ENCODE measurements around the gene CLN6.

The CLN6 gene

DNA sequence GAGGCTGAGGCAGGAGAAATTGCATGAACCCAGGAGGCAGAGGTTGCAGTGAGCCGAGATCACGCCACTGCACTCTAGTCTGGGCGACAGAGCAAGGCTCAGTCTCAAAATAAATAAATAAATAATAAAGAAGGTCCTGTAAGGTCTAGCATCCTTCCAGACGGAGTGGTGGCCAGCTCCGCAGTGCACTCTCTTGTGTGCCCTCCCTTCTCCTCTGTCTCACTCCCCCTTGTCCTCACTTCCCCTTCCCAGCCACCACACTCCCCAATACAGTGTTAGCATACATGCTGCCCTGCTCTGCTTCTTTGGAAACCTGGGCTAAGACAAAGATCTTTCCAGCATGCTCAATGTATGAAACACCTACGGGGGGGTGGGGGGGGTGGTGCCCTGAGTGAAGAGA is 3.4 kb upstream of the CLN6 start:
- TF ChIP-seq, protein P1, sequence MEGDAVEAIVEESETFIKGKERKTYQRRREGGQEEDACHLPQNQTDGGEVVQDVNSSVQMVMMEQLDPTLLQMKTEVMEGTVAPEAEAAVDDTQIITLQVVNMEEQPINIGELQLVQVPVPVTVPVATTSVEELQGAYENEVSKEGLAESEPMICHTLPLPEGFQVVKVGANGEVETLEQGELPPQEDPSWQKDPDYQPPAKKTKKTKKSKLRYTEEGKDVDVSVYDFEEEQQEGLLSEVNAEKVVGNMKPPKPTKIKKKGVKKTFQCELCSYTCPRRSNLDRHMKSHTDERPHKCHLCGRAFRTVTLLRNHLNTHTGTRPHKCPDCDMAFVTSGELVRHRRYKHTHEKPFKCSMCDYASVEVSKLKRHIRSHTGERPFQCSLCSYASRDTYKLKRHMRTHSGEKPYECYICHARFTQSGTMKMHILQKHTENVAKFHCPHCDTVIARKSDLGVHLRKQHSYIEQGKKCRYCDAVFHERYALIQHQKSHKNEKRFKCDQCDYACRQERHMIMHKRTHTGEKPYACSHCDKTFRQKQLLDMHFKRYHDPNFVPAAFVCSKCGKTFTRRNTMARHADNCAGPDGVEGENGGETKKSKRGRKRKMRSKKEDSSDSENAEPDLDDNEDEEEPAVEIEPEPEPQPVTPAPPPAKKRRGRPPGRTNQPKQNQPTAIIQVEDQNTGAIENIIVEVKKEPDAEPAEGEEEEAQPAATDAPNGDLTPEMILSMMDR (conservative IDR thresholded peaks at IDR 0.05; ENCODE audit: low read length), result no peak
- no peak for TF ChIP-seq EZH2phosphoT487 (IDR thresholded peaks at IDR 0.05; ENCODE audit: borderline replicate concordance)
- H3K4me2 ChIP-seq (ENCODE audit: low read depth, low read length, poor library complexity, severe bottlenecking), result no peak overlapping the region

GRCh38 chr15:68232449-68232848 is 2.9 kb upstream of the CLN6 start:
- Histone ChIP-seq H3K9me2 (replicated peaks; ENCODE audit: low read depth, low read length) (no peaks in the 10 kb centered on the region), H3K4me1 (ENCODE audit: insufficient read depth, low read length, poor library complexity, severe bottlenecking) (peaks cover 11% of the 10 kb centered on the region), H3K9me3 (ENCODE audit: insufficient read depth, low read depth, low read length) (no peaks in the 10 kb centered on the region), H3K27me3 (ENCODE audit: insufficient read depth, low read length, poor library complexity, severe bottlenecking) (no peaks in the 10 kb centered on the region), H3K9ac (ENCODE audit: low read depth, low read length, poor library complexity, severe bottlenecking) (no peak overlapping the region), H3K4me3 (ENCODE audit: low read length, poor library complexity, severe bottlenecking) (no peak overlapping the region), H3K4me2 (ENCODE audit: low read depth, low read length, poor library complexity, severe bottlenecking) (no peak overlapping the region), H4K20me1 (ENCODE audit: insufficient read depth, low read length, poor library complexity, severe bottlenecking) (peaks cover 12% of the 10 kb centered on the region), H3K79me2 (ENCODE audit: insufficient read depth, low read length) (peaks cover 19% of the 10 kb centered on the region), H3K36me3 (ENCODE audit: insufficient read depth, low read length) (no peaks in the 10 kb centered on the region), H3F3A (ENCODE audit: low read depth) (no peaks in the 10 kb centered on the region), H2AFZ (ENCODE audit: low read length) (no peak overlapping the region)
- TF ChIP-seq EZH2phosphoT487 (IDR thresholded peaks at IDR 0.05; ENCODE audit: borderline replicate concordance), result no peak
- TF ChIP-seq, protein P1 (conservative IDR thresholded peaks at IDR 0.05; ENCODE audit: low read length), result no peak

More for the DNA sequence above, 3.4 kb upstream of the CLN6 start:
- H2AFZ ChIP-seq (ENCODE audit: low read length), result no peak overlapping the region
- no peaks in the 10 kb centered on the region for H3K9me2 ChIP-seq (replicated peaks; ENCODE audit: low read depth, low read length)
- peaks cover 14% of the 10 kb centered on the region for H3K79me2 ChIP-seq (ENCODE audit: insufficient read depth, low read length)
- no peaks in the 10 kb centered on the region for H3K9me3 ChIP-seq (ENCODE audit: insufficient read depth, low read depth, low read length)
- no peak overlapping the region for H3K4me3 ChIP-seq (ENCODE audit: low read length, poor library complexity, severe bottlenecking)
- no peaks in the 10 kb centered on the region for H3K36me3 ChIP-seq (ENCODE audit: insufficient read depth, low read length)
- no peaks in the 10 kb centered on the region for H3K27me3 ChIP-seq (ENCODE audit: insufficient read depth, low read length, poor library complexity, severe bottlenecking)
- H4K20me1 ChIP-seq (ENCODE audit: insufficient read depth, low read length, poor library complexity, severe bottlenecking), result peaks cover 12% of the 10 kb centered on the region
- H3F3A ChIP-seq (ENCODE audit: low read depth), result no peaks in the 10 kb centered on the region
- H3K4me1 ChIP-seq (ENCODE audit: insufficient read depth, low read length, poor library complexity, severe bottlenecking), result peaks cover 7% of the 10 kb centered on the region
- no peak overlapping the region for H3K9ac ChIP-seq (ENCODE audit: low read depth, low read length, poor library complexity, severe bottlenecking)

DNA sequence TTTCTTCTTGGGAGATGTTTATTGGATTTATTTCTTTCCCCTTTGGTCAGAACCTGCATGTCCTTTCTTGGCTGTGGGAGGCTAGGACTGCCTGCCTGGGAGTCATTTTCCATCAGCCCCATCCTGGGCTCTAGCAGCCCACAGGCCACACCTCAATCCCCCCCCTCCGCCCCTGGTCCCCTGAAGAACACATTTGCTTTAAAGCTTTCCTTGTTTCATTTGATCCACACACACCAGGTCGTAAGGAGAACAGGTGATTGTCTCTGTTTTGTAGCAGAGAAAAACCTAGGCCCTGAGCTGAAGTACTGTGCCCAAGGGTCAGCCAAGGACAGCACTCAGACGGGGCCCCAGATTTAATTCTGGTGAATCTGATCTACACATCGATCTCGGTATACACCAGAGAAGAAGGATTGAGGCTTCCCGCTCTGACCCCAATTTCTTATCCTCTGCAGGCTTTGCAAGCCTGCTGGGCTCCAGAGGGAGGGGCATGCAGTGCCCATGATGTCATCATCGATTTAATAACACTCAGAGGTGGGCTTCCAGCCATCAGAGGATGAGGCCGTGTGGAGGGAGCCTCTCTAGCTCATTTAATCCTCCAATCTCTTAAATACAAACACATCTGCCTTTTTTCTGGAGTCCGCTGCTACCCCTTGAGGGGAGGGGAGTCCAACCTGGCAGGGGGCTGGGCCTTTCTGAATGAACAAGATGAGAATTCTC is 1.7 kb upstream of the CLN6 start:
- H3K79me2 ChIP-seq (ENCODE audit: insufficient read depth, low read length), result peaks cover 31% of the 10 kb centered on the region
- no peaks in the 10 kb centered on the region for H3K36me3 ChIP-seq (ENCODE audit: insufficient read depth, low read length)
- no peaks in the 10 kb centered on the region for H3K9me3 ChIP-seq (ENCODE audit: insufficient read depth, low read depth, low read length)
- no peak overlapping the region for H3K4me3 ChIP-seq (ENCODE audit: low read length, poor library complexity, severe bottlenecking)
- H3F3A ChIP-seq (ENCODE audit: low read depth), result no peaks in the 10 kb centered on the region
- H2AFZ ChIP-seq (ENCODE audit: low read length), result no peak overlapping the region
- no peak overlapping the region for H3K4me2 ChIP-seq (ENCODE audit: low read depth, low read length, poor library complexity, severe bottlenecking)
- TF ChIP-seq, protein P1 (conservative IDR thresholded peaks at IDR 0.05; ENCODE audit: low read length), result no peak
- TF ChIP-seq EZH2phosphoT487 (IDR thresholded peaks at IDR 0.05; ENCODE audit: borderline replicate concordance), result no peak
- H3K9me2 ChIP-seq (replicated peaks; ENCODE audit: low read depth, low read length), result no peaks in the 10 kb centered on the region
- H3K4me1 ChIP-seq (ENCODE audit: insufficient read depth, low read length, poor library complexity, severe bottlenecking), result peaks cover 13% of the 10 kb centered on the region
- H3K27me3 ChIP-seq (ENCODE audit: insufficient read depth, low read length, poor library complexity, severe bottlenecking), result no peaks in the 10 kb centered on the region
- no peak overlapping the region for H3K9ac ChIP-seq (ENCODE audit: low read depth, low read length, poor library complexity, severe bottlenecking)
- H4K20me1 ChIP-seq (ENCODE audit: insufficient read depth, low read length, poor library complexity, severe bottlenecking), result peaks cover 12% of the 10 kb centered on the region
